Measurements from ENCODE around the gene TRIM14. TPM values are rescaled to one million over a fixed set of nuclear protein-coding genes. Genes with fewer than 3 reads are reported as not detected.

TRIM14 gene
- total RNA-seq, 2 donors from 2014 or later, result 4.3 to 12.2 TPM

DNA sequence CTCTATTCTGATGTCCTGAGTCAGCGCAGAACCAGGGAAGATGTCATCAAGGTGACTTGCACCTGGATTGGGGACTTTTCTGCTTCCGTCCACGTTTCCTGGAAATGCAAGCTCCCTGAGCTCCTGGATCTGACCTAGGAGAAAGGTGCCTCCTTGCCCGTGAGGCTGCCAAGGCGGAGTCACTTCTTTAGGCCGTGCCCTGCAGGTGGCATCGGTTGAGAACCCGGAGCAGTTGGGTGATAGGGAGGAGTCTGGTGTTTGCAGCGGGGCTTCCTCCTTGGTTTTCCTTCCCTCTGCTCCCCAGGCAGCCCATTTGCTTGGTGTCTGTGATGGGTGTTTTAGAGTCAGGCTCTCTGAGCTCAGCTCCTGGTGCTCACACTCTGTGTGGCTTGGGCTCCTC is 47.3 kb downstream of the TRIM14 start:
- ATAC-seq (no peak), DNase-seq (no peak)
- intact Hi-C loops (cut with DNase I), result loop anchor here (10.0 kb wide), 2 partner anchors 133 to 193 kb away; no protein-coding TSS in a partner anchor

- DNase-seq (no peak), ATAC-seq (no peak)
- intact Hi-C loops (cut with DNase I), result loop anchor here (10.0 kb wide), 2 partner anchors 134 to 194 kb away; no protein-coding TSS in a partner anchor
These were observed 48.3 kb downstream of the TRIM14 start for GRCh38 chr9:98070704-98071103.

DNA sequence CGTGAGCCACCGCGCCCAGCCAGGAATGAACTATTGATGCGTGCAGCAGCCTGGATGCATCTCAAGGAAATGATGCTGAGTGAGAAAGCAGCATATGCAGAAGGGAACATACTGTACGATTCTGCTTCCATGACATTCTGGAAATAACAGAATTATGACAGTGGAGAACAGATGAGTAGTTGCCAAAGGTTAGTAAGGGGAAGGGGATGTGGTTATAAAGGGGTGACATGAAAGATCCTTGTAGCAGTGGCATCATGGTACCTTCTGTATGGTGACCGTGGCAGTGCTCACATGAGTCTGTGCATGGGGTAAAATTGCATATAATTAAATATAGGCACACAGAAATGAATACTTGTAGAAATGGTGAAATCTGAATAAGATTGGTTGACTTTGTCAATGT is 49.5 kb downstream of the TRIM14 start:
- intact Hi-C loops (cut with DNase I), result no loop called here

DNA sequence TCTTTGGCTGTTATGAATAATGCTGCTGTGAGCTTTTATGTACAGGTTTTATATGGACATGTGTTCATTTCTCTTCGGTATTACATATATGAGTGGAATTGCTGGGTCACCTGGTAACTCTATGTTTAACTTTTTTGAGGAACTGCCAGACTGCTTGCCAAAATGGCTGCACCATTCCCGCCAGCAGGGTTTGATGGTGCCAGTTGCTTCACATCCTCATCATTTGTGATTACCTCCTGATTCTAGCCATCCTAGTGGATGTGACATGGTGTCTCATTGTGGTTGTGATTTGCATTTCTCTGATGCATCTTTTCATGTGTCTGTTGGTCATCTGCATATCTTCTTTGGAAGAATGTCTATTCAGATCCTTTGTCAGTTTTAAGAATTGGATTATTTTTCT is 51.8 kb downstream of the TRIM14 start:
- intact Hi-C loops (cut with DNase I), result no loop called here
- DNase-seq (no peak), ATAC-seq (no peak)

More for the DNA sequence above, 49.5 kb downstream of the TRIM14 start:
- no peak for DNase-seq
- ATAC-seq, result no peak

DNA sequence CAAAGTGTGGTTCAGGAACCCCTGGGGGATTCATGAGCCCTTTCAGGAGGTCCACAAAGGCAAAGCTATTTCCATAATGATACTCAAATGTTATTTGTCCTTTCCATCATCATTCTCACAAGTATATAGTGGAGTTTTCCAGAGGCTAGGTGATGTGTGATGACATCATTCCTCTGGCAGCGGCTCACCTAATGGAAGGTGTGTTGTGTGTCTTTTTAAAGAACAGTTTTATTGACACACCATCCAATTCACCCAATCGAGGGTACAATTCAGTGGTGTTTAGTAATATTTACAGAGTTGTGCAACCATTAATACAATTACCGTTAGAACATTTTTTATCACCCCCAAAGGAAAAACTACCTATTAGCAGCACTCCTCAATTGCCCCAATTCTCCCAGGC is 52.8 kb downstream of the TRIM14 start:
- no peak for ATAC-seq
- DNase-seq, result no peak
- intact Hi-C loops (cut with DNase I), result no loop called here

GRCh38 chr9:98064623-98065392 is 54.2 kb downstream of the TRIM14 start:
- DNase-seq, result no peak
- no peak for ATAC-seq
- intact Hi-C loops (cut with DNase I), result no loop called here

DNA sequence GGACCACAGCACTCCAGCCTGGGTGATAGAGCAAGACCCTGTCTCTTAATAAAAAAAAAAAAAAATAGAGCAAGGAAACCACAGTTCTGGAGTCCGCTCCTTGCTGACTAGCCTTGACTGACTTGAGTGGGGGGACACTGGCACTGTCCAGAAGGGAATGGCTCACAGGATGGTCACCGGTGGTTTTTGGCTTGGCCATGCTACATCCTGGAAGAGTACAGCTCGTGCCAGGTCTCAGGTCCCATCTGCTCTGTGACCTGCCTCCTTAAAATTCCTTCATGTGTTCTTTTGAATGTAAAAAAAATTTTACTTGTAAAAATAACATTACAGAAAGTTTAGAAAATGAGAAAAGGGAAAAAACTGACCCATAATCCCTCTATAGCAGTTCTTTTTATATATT is 56.9 kb downstream of the TRIM14 start:
- ATAC-seq (no peak), DNase-seq (no peak)
- intact Hi-C loops (cut with DNase I), result no loop called here

DNA sequence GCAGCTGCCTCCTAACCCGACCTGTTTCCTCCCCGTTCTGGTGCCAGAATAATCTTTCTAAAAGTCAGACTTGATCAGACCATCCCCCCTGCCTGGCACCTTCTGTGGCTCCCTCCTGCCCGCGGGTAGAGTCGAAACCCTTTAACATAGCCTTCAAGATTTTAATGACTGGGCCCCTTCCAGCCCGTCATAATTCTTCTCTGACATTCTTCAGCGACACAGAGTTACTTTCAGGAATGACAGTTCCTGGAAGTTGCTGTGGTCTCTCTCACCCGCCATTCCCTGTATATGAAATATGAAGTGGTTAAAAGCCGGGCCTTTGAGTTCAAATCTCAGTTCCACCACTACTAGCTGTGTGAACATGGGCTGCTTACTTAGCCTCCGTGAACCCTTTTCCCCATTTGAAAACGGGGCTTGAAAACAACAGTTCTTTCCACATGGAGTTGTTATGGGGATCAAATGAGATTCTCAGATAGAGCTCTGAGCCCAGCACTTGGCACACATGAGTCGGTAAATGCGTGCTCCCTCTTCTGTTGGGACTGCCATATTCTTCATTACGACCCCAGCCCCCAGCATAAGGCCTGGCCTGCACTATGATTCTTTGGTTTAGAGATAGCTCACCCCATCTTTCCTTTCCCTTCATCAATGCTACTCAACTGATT is 61.8 kb downstream of the TRIM14 start:
- intact Hi-C loops (cut with DNase I), result no loop called here
- ATAC-seq (peak in 1 of 2 donors; percentile 0), DNase-seq (no peak)

DNA sequence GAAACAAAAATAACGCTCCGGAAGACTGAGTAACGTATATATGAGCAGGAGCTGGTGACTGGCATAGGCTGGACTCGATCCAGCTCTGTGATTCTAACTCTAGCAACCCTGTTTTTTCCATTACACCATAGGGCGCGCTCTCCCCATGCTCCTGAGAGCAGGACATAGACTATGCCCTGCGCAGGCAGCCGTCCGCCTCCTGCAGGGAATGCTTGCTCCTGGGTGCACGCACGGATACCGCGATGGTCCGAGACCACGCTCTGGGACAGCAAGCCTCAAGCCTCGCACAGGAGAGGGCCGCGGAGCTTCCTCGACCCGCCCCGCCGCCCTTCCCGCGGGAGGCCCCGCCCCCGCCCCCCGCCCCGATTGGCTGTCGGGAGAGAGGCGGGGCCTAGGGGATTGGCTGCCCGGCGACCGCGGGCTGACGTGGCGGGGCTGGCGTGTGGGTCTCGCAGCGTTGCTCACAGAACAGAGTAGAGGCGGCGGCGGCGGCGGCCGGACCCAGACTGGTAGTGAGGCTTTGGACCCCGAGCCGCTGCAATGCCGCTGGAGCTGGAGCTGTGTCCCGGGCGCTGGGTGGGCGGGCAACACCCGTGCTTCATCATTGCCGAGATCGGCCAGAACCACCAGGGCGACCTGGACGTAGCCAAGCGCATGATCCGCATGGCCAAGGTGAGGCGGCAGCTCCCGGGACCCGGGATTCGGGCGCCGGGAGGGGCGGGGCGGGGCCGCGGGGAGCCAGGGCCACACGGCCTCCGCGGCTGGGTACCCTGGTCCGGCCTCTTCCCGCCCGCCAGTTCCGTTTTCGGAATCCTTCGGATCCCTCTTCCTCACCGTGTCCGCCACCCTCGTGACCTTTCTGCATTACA is 62.5 kb downstream of the TRIM14 start, which contains the start of gene NANS:
TSS of gene NANS (plus strand) at position 464 of the 869 bp plus-strand sequence. CDS start at position 541, 77 bp downstream.
- ATAC-seq (peak; percentile 99), DNase-seq (peak; percentile 95)
- intact Hi-C loops (cut with DNase I), result no loop called here

- DNase-seq (no peak), ATAC-seq (no peak)
- intact Hi-C loops (cut with DNase I), result no loop called here
These were observed 64.6 kb downstream of the TRIM14 start for GRCh38 chr9:98054376-98054951.

DNA sequence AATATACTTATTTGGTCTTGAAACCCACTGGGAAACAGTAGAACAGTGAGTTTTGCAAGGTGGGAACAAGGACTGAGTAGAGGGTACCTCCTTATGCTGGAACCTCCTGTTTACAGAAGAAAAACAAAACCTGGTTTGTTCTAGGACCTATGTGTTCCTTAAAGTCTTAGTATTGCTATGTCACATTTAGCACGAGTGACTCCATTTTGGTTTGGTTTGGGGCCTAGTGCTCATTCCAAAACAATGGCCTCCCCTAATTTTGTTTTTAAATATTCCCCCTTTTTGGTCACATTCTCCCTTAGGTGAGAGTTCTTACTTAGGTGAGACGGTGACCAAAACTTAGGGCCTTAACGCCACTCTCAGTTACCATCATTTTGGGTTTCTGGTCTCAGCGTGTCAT is 68.7 kb downstream of the TRIM14 start:
- ATAC-seq (no peak), DNase-seq (no peak)
- intact Hi-C loops (cut with DNase I), result no loop called here

- no peak for DNase-seq
- intact Hi-C loops (cut with DNase I), result no loop called here
- no peak for ATAC-seq
These were observed 69.5 kb downstream of the TRIM14 start for GRCh38 chr9:98049288-98050072.

GRCh38 chr9:98047002-98047401 is 72.0 kb downstream of the TRIM14 start:
- intact Hi-C loops (cut with DNase I), result no loop called here
- no peak for DNase-seq
- ATAC-seq, result no peak

DNA sequence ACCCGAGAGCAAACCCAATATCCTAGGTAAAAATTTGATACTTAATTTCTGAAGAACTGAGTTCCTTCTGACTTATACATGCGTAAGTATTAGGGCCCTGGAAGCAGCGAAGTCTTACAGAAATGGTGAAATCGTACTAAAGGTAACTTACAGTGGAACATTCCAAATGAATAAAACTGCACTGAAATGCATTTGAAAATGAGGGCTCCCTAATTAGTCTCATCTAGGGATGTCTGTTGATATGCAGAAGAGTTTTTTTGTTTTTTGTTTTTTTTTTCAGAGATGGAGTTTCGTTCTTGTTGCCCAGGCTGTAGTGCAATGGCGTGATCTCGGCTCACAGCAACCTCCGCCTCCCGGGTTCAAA is 72.9 kb downstream of the TRIM14 start:
- intact Hi-C loops (cut with DNase I), result no loop called here
- ATAC-seq (no peak), DNase-seq (no peak)

- intact Hi-C loops (cut with DNase I), result no loop called here
- DNase-seq (no peak), ATAC-seq (peak in 1 of 2 donors; percentile 41)
These were observed 73.5 kb downstream of the TRIM14 start for GRCh38 chr9:98045234-98046179.

DNA sequence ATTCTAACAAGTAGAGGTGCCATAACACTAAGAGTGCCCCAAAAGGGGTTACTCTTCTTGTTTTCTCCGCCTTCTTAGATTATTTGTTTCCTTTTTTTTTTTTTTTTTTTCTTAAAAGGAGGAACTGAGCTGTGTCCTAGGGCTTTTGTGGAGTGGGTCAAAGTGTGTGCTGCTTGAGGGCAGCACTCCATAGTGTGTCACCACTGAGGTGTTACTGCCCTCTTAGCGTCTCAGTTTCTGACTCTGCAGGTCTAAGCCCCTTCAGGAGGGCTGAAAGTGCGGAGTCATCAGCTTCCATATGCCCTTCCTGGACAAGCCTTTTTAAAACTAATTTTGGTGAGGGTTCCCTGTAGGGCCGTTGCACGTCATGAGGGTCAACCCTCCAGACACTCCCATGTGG is 75.1 kb downstream of the TRIM14 start:
- ATAC-seq (no peak), DNase-seq (no peak)
- intact Hi-C loops (cut with DNase I), result no loop called here

- DNase-seq (no peak), ATAC-seq (no peak)
- intact Hi-C loops (cut with DNase I), result no loop called here
These were observed 78.8 kb downstream of the TRIM14 start for GRCh38 chr9:98040212-98040611.

All from left cardiac atrium (tissue), 4 donors.